Progenitor cell of endocrine pancreas (in vitro differentiated cells): Measurements from ENCODE around the gene QPCTL. TPM values are rescaled to one million over a fixed set of nuclear protein-coding genes. Genes with fewer than 3 reads are reported as not detected.
"Not testable (repeated sequence)": the region's sequence is repeated elsewhere in the genome, so short reads cannot be mapped to it uniquely, and the experiment has no call there.

Experiments used
- DNase-seq: peaks from one replicate; pipeline ENCODE4 v3.0.0; 2021; ENCODE audit warnings: low spot score; ENCODE audit not compliant: unreplicated experiment
- H3K27ac Mint-ChIP-seq: 2 replicates; pipeline ENCODE4 v1.8.0; 2021; ENCODE audit warnings: mild to moderate bottlenecking, moderate library complexity, mixed read lengths
- H3K27me3 Mint-ChIP-seq: 2 replicates; pipeline ENCODE4 v1.8.0; 2021; ENCODE audit warnings: mixed read lengths
- H3K36me3 Mint-ChIP-seq: 2 replicates; pipeline ENCODE4 v1.8.0; 2022; ENCODE audit warnings: mixed read lengths; ENCODE audit not compliant: insufficient read depth
- H3K4me1 Mint-ChIP-seq: 2 replicates; pipeline ENCODE4 v1.8.0; 2021; ENCODE audit warnings: low read depth, mixed read lengths
- H3K4me3 Mint-ChIP-seq: 2 replicates; pipeline ENCODE4 v1.8.0; 2021; ENCODE audit warnings: low read depth, mild to moderate bottlenecking, moderate library complexity, mixed read lengths
- H3K9me3 Mint-ChIP-seq: 2 replicates; pipeline ENCODE4 v1.8.0; 2021; ENCODE audit warnings: low read depth, mixed read lengths
- total RNA-seq: library from RNA; stranded (reverse); gene quantifications from 2 replicates; pipeline ENCODE4 v1.2.1, GENCODE V29; 2021
- TF ChIP-seq, protein P1 (sequence below): fragments of 200-600 bp; sonication (generic); IDR thresholded peaks from one replicate; pipeline ENCODE4 v1.5.0; 2021; ENCODE audit warnings: antibody characterized with exemption, mild to moderate bottlenecking; ENCODE audit not compliant: unreplicated experiment

The QPCTL gene
- total RNA-seq, 1 donor from 2014 or later: 9.0 TPM

DNA sequence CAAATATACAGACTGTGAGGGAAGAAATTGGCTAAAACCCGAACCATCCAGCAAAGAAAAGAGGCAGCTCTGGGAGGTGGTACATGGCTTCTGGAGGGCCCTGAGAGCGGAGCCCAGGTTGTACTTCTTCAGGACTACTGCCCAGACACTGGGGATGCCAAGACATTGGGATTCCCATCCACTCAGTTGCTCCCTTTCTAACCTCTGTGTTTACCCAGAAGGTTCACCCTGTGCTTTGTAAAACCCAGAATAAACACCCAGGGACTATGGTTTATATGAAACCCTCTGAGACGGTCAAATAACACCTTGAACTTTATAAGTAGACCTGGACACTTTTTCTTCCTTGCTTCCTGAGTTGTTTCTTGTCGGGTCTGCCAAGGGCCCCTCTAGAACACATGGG lies 50.5 kb downstream of the QPCTL start:
- H3K9me3 Mint-ChIP-seq: no peaks in the 10 kb centered on the region
- H3K27ac Mint-ChIP-seq: no peak overlapping the region
- no peaks in the 10 kb centered on the region for H3K36me3 Mint-ChIP-seq
- DNase-seq: no peak
- TF ChIP-seq, protein P1, sequence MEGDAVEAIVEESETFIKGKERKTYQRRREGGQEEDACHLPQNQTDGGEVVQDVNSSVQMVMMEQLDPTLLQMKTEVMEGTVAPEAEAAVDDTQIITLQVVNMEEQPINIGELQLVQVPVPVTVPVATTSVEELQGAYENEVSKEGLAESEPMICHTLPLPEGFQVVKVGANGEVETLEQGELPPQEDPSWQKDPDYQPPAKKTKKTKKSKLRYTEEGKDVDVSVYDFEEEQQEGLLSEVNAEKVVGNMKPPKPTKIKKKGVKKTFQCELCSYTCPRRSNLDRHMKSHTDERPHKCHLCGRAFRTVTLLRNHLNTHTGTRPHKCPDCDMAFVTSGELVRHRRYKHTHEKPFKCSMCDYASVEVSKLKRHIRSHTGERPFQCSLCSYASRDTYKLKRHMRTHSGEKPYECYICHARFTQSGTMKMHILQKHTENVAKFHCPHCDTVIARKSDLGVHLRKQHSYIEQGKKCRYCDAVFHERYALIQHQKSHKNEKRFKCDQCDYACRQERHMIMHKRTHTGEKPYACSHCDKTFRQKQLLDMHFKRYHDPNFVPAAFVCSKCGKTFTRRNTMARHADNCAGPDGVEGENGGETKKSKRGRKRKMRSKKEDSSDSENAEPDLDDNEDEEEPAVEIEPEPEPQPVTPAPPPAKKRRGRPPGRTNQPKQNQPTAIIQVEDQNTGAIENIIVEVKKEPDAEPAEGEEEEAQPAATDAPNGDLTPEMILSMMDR: no peak
- H3K27me3 Mint-ChIP-seq: peaks cover 12% of the 10 kb centered on the region
- H3K4me1 Mint-ChIP-seq: no peaks in the 10 kb centered on the region
- no peak overlapping the region for H3K4me3 Mint-ChIP-seq

DNA sequence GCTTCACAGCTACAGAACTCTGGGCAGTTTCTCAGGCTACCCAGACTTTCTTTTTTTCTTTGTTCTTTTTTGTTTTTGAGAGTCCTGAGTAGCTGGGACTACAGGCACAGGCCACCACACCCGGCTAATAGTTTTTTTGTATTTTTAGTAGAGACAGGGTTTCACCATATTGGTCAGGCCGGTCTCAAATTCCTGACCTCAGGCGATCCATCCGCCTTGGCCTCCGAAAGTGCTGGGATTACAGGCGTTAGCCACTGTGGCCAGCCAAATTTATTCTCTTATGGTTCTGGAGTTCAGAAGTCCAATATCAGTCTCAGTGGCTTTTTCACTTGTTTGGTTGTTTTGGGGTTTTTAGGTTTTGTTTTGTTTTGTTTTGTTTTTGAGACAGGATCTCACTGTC lies 53.1 kb downstream of the QPCTL start:
- H3K27me3 Mint-ChIP-seq: peaks cover 12% of the 10 kb centered on the region
- H3K9me3 Mint-ChIP-seq: no peaks in the 10 kb centered on the region
- no peak overlapping the region for H3K4me3 Mint-ChIP-seq
- no peak for DNase-seq
- H3K27ac Mint-ChIP-seq: no peak overlapping the region
- H3K36me3 Mint-ChIP-seq: no peaks in the 10 kb centered on the region
- TF ChIP-seq, protein P1: no peak
- H3K4me1 Mint-ChIP-seq: no peaks in the 10 kb centered on the region

DNA sequence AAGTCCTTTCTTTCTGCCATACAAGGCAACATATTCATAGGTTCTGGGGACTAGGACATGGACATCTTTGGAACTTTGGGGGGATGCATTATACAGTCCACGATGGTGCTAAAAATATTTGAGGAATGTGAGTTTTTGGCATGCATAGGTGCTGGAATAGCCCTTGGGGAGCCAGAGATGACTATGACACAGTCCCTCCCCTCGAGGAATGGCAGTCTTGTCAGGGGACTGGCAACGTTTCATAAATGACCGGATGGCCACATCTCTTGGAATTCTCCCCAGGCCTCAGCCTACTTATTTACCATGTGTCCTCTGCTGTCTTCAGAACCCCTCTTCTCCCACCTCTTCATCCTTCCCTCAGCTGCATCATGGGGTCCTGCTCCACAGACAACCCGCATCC lies 54.4 kb downstream of the QPCTL start:
- Mint-ChIP-seq H3K9me3 (no peaks in the 10 kb centered on the region), H3K27me3 (peaks cover 12% of the 10 kb centered on the region), H3K36me3 (no peaks in the 10 kb centered on the region), H3K4me1 (no peaks in the 10 kb centered on the region), H3K4me3 (no peak overlapping the region), H3K27ac (no peak overlapping the region)
- DNase-seq: no peak
- TF ChIP-seq, protein P1: no peak

DNA sequence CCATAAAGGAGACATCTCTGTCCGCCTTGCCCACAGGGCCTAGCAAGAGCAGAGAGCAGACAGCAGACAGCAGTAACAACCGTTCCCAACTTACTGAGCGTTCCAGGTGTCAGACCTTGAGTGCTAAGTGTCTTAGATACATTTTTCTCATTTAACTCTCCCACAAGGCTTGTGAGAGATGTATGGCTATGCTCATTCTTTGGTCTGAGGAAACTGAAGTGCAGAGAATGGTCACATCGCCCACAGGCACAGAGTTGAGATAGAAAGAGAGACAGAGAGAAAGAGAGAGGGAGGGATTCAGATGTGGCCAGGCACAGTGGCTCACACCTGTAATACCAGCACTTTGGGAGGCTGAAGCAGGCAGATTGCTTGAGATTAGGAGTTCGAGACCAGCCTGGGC lies 55.0 kb downstream of the QPCTL start:
- H3K36me3 Mint-ChIP-seq: no peaks in the 10 kb centered on the region
- H3K9me3 Mint-ChIP-seq: no peaks in the 10 kb centered on the region
- no peak for DNase-seq
- H3K4me3 Mint-ChIP-seq: no peak overlapping the region
- no peak overlapping the region for H3K27ac Mint-ChIP-seq
- no peaks in the 10 kb centered on the region for H3K4me1 Mint-ChIP-seq
- H3K27me3 Mint-ChIP-seq: peaks cover 12% of the 10 kb centered on the region
- TF ChIP-seq, protein P1: no peak

DNA sequence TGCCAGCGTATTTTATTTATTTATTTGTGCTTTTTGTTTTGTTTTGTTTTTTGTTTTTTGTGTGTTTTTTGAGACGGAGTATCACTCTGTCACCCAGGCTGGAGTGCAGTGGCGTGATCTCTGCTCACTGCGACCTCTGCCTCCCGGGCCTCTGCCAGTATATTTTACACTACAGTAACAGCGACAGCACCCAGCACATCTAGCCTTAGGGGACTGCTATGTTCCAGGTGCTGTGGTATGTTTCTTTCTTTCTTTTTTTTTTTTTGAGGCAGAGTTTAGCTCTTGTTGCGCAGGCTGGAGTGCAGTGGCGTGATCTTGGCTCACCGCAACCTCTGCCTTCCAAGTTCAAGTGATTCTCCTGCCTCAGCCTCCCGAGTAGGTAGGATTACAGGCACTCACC lies 59.0 kb downstream of the QPCTL start:
- H3K36me3 Mint-ChIP-seq, H3K27ac Mint-ChIP-seq, H3K4me3 Mint-ChIP-seq, H3K4me1 Mint-ChIP-seq, DNase-seq, H3K27me3 Mint-ChIP-seq, H3K9me3 Mint-ChIP-seq: not testable (repeated sequence)

DNA sequence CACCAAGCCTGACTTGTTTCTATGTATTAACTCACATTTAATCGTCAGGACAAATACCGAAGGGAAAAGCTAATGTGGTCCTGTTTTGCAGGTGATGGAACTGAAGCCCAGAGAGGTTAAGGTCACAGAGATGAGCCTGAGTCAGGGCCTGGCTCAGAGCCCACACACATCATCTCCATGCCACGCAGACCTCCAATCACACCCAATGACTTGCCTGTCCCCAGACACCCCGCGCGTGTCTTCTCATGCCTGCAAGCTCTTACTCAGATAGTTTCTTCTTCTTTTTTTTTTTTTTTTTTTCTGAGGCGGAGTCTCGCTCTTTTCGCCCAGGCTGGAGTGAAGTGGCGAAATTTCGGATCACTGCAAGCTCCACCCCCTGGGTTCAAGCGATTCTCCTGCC lies 60.2 kb downstream of the QPCTL start:
- no peak overlapping the region for H3K27ac Mint-ChIP-seq

More for the DNA sequence above, 60.2 kb downstream of the QPCTL start:
- Mint-ChIP-seq H3K4me3 (no peak overlapping the region), H3K27me3 (peaks cover under 1% of the 10 kb centered on the region), H3K36me3 (no peaks in the 10 kb centered on the region), H3K9me3 (no peaks in the 10 kb centered on the region), H3K4me1 (peaks cover 9% of the 10 kb centered on the region)
- no peak for DNase-seq
- TF ChIP-seq, protein P1: no peak
